ENCODE data around the gene ZNF606.

Gene ZNF606

GRCh38 chr19:58002384-58003173, at the start of gene ZNF606:
Gene ZNF606, minus strand, starts transcription at chr19:58002820. Its CDS starts 1,501 bp downstream, at chr19:58001319.
- no peak for FAIRE-seq

- no peak for FAIRE-seq
Measured at GRCh38 chr19:58052256-58052655, 49.6 kb upstream of the ZNF606 start.

DNA sequence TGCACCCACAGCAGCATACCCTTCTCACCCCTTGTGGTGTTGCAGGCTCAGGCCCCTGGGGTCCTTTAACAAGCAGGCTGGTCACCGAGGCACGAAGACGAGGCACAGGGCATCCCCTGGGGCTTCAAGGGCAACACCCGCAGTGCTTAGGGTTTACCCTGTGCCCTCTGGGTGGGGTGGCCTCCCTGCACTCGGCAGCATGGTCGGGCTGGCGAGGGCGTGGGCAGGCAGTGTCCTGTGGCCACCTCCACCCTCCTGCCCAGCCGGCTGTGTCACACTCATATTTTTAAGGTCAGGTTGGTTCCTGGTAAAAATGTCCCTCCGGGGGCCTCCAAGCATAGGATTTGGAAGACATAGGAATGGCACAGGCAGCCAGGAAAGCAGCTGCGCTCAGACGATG, 45.1 kb upstream of the ZNF606 start:
- no peak for FAIRE-seq

DNA sequence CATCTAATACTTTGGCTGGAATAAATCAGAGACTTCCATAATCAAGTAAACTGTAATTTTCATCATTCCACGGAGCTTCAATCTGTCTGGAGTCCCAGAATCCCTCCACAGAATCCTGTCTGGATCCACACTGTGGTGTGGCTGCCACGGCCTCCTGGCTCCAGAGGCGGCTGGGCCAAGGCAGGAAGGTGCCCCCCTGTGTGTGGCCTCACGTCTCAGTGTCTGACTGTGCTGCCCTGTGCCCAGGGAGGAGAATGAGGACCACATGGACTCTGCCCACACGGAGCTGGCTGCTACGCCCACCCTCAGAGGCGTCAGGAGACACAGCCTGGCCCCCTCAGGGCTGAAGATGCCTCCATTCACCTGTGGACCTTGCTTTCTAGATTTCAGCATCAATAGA, 44.2 kb upstream of the ZNF606 start:
- FAIRE-seq: no peak

GRCh38 chr19:58045411-58046050, 42.9 kb upstream of the ZNF606 start:
- FAIRE-seq: no peak

DNA sequence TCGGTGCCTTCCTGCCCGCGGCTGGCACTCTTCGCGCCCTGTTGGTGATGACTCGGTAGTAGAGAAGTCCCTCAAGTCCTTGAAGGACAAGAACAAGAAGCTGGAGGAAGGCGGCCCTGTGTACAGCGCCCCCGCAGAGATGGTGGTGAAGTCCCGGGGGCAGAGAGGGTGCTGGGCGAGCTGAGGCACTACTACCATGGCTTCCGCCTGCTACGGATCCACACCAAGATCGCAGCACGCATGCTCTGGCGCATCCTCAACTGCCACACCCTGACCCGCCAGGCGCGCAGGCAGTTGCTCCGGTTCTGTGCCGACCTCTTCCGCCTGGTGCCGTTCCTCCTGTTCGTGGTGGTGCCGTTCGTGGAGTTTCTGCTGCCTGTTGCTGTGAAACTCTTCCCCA, 42.3 kb upstream of the ZNF606 start:
- FAIRE-seq: no peak

DNA sequence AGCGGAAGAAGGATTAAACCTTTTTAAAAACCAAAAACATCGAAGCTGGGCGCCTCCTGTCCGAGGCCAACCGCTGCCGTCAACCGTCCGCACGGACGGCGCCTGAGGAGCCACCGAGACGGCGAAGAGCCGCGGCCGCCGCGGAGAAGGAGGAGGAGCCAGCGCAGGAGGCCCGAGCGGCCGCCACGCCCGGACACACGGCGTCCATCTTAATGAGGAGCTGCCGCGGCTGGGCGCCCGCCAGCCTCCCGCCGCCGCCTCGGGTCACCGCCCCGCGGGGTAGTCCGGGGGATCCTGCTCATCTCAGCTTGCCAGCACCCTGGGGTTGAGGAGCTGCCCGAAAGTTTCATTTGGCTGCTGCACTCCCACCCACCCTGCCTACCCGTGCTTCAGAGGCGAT, 41.8 kb upstream of the ZNF606 start:
- no peak for FAIRE-seq

DNA sequence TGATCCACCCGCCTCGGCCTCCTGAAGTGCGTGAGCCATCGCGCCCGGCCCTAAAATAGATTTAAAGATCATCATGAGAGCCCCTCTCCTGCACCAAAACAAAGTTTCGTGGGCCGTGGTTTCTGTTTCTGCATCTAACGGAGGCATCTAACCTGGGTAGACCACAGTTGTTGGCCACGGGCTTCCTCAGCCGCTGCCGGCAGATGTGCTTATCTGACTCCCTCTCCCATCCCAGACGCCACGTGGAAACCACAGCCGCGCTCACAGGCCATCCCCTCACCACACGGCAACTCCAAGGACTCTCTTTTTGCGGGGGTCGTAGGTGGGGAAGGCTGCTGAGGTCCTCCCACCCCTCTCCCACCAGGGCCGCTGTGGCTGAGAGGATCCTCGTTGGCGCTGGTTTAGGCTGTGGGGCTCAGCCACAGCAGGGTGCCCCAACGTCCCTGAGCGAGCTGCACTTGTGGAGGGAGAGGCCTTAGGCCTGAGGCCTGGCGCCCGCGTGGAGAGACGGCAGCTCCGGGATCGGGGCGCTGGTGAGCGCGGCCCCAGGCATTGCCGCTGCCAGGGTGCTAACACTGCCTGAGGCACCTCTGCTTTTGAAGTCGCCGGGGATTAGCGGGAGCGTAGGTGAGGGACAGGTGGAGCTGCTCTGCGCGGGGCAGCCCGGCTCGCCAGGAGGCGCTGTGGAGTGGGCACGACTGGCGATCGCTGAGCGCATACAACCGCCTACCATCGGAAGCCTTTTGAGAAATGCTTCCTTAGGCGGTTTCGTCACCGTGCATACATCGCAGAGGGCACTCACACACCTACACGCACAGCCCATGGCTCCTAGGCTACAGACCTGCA, 40.1 kb upstream of the ZNF606 start:
- no peak for FAIRE-seq

DNA sequence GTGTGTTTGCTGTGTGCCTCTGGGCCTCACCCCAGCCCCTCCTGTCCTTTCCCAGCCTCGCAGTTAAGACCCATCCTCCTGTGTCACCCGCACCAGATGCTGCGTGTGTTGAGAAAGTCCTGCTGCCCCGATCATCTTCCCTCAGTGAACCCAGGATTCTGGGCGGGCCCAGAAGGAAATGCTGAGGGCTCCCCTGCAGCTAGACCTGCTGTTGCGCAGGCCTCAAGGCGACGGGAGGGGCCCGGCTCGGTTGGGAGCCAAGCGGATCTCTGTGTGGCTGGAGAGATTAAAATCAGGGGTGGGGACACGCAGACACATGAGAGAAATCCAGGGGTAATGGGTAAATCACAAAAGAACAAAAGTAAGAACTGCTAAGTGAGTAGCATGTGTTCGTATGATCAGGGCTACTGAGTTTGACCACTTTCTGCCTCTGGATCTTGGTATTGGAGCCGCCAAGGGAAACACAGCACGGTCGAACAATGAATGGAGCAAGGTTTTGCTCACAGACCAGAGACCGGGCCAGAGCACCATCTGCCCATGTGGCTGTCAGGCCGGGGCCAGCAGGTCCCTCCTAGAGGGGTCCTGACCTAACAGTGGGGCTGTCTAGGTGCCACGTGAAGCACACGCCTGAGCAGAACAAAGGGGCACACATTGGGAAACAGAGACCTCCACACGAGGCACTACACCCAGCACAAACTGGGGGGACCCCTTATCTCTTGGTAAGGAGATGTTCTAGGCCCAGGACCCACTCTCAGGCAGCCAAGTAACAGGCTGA, 38.3 kb upstream of the ZNF606 start:
- no peak for FAIRE-seq

DNA sequence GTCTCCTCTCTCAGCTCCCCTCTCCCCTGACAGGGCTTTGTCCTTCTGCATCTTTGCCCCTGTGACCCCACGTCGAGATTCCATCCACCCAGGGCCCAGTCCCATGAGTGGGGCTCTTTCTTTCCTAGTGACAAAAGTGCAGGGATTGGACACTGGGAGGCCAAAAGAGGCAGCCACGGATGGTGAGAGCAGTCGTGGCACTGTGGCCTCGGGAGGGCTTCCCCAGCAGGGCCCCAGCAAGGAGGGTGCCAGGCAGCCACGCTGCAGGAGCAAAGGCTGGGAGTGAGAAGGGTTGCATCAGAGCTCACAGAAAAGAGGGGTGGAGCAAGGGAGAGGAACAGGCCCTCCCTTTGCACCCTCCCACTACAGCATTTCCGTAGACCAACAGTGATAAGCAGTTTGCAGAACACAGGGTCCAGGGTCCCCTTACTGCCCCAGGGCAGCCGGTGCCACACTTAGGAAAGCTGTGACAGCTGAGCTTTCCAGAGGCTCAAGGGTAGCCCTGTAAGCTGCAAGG, 36.1 kb upstream of the ZNF606 start:
- no peak for FAIRE-seq

DNA sequence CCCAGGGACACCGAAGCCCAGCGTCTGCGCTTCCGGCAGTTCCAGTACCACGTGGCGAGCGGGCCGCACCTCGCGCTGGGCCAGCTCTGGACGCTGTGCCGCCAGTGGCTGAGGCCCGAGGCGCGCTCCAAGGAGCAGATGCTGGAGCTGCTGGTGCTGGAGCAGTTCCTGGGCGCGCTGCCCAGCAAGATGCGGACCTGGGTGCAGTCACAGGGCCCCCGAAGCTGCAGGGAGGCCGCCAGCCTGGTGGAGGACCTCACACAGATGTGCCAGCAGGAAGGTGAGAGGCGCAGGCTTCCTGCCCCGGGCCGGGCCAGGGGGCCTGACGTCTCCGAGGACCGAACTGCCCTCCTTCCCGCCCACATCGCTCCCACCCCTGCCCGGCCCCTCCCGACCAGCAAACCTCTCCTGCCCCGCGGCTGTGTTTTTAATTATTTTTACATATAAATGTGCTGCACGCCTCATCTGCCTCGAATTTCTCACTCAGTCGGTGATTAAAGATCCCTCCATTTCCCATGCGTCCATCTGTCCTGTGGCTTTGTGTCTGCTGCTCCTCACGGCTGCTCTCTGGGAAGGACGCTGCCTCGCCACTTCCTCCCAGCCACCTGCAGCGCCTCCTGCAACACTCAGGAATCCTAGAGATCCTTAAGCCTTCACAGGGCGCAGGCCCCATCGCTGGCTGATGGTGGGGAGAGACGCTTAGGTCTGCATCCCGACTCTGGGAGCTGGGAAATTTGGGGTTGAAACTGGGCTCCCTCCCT, 35.5 kb upstream of the ZNF606 start:
- no peak for FAIRE-seq

DNA sequence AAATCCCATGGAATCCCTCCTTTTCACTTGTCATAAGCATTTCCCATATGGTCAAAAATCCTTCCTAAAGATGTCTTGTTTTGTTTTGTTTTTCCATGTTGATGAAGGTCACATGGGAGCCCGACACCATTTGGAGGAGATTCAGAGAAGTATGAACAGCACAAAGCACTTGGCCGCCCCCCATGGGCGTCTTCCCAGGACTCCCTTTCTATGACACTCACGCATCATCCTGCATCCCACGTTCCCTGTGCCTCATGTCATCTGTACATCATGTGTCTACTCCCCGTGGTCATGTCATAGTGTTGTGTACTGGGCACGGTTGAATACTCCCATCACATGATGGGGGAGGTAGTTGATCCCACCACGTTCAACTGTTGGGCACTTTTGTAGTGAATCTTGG, 33.2 kb upstream of the ZNF606 start:
- no peak for FAIRE-seq

DNA sequence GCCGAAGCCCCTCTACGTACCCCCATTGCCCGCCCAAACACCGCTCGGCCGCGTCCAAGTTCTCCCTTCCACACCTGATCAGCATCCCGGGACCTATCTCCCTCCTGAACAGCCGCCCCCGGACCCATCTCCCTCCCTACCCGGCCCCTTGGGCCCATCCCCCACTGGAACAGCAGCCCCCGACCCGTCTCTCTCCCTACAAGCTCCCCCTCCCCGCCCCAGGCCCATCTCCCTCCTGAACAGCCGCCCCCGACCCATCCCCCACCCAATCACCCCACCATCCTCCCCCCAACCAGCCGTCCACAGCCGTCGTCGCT, 31.8 kb upstream of the ZNF606 start:
- no peak for FAIRE-seq

DNA sequence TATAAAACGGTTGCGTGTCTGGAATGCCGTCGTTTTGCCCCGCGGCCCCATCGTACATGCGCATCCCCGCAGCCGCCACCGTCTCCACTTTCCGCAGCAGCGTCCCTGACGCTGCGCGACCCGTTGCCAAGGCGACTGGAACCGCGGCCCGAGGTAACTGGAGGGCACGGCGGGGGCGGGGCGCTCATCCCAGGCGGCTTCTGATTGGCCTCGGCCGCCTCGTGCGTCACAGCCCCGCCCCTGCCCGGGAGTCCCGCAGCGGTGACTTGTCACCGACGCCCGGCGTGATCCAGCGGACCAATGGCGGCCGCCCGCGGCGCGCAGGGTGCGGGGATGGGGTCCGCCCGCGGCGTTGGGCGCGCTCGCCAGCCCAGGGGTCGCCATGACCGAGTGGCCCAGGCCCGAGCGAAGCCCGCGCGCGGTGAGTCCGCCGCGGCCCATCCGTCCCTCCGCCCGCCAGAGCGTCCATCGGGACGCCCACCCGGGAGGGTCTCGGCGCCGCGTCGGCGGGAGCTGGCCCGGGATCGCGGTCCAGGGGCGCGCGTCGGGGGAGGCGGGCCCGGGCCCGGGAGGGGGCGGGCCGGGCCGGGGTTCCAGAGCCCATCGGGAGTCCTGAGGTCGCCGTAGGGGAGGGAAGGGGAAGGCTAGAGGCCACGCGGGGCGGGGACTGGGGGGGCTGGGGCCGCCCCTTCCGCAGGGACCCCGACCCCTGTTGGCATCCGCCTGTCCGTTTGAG, 31.3 kb upstream of the ZNF606 start, which contains the start of gene ZSCAN1:
Gene ZSCAN1 (plus strand): TSS at position 285 of the 736 bp plus-strand sequence. CDS start 3,812 bp downstream, outside the sequence.
- no peak for FAIRE-seq

DNA sequence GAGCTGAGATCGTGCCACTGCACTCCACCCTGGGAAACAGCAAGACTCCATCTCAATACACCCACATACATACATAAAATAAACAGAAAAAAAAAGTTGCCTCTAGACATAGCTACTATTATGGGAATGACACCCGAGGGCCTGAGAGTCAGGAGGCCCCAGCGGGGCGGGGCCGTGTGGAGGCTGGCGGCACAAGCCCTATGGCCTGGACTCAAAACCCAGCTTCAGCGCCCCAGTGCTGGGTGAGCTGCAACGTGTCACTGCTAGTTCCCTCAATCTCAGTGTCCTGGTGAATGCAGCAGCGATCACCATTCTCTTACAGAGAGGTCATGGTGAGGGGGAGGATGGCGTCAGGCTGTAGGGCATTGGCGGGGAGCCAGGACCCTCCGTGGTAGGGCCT, 22.0 kb upstream of the ZNF606 start:
- FAIRE-seq: no peak

- no peak for FAIRE-seq
Measured at GRCh38 chr19:58022283-58022660, 19.7 kb upstream of the ZNF606 start.

GRCh38 chr19:58021541-58022282, 19.1 kb upstream of the ZNF606 start:
- FAIRE-seq: no peak

- FAIRE-seq: no peak
Measured at GRCh38 chr19:58020129-58020528, 17.5 kb upstream of the ZNF606 start.

- FAIRE-seq: no peak
Measured at GRCh38 chr19:58014141-58014540, 11.5 kb upstream of the ZNF606 start.

GRCh38 chr19:58010507-58010906, 7.9 kb upstream of the ZNF606 start:
- no peak for FAIRE-seq

Data from A204.1 (cell line).